ENCODE measurements around the gene SLC39A1.
A peak's percentile ranks its signal among the peaks of the same experiment; 100 is the strongest.

The SLC39A1 gene

GRCh38 chr1:153973525-153973924, 10.2 kb upstream of the SLC39A1 start:
- DNase-seq, result no peak

DNA sequence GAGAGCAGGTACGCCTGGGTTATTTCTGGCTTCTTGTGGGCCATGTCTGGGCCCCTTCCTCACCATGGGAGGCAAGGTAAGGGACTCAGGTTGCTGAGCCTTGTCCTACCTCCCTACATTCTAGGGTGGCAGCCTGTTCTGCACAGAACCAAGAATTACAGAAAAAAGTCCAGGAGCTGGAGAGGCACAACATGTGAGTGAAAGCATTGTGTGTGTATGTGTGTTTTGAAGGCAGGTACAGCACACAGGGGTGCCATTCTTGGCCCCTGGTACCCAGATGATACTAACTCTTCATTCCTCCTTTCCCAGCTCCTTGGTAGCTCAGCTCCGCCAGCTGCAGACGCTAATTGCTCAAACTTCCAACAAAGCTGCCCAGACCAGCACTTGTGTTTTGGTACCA, 9.7 kb upstream of the SLC39A1 start:
- no peak for DNase-seq

DNA sequence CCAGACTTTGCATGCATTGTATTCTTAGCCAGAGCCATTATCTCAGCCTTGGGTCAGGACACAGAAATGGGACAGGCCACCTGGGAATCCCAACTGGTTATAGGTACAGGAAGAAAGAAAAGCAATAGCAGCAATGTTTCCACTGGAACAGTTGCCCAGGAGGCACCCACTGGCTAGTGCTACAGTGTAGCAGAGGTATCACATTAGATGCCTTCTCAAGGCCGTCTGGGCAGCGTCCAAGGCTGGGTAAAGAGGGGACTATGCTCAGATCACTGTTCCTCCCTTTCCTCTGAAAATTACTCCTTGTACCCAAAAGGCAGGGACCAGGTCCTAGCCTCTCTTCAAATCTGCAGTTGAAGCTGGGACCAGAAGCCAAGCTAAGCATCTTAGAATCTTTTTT, 7.0 kb upstream of the SLC39A1 start:
- DNase-seq, result no peak

DNA sequence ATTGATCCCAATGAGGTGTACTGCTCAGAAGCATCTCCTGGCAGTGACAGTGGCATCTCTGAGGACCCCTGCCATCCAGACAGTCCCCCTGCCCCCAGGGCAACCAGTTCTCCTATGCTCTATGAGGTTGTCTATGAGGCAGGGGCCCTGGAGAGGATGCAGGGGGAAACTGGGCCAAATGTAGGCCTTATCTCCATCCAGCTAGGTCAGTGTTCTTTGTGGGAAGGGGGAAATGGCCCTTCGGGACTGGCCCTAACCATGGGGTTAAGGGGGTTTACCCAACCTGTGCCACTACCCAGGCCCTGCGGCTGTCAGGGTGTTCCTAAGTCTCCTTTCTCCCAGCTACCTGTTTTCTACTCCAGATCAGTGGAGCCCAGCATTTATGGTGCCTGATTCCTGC, 5.6 kb upstream of the SLC39A1 start:
- DNase-seq, result no peak

- no peak for DNase-seq
These were observed 5.1 kb upstream of the SLC39A1 start for GRCh38 chr1:153968408-153968807.

DNA sequence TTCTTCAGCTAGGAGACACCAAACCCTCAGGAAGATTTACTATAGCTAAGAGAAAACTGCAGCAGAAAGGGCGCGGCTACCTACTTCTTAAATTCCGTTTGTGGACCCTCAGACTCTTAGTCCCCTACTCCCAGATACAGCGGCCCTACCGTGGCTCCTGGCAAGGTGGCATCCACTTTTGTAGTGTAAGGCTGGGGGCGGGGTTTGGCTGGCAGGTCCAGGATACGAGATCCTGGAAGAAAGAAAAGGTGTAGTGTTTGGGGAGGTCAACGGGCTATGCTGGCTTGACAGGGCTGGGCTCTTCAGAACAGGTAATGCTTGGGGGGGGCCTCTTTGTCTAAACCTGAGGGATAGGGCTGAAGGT, 4.6 kb upstream of the SLC39A1 start:
- no peak for DNase-seq

- peak; percentile 67 to 71 for DNase-seq
These were observed 4.0 kb upstream of the SLC39A1 start, which contains the start of gene CREB3L4 for GRCh38 chr1:153967107-153967999. Gene CREB3L4, plus strand, starts transcription at chr1:153967902. Its CDS starts 624 bp downstream, at chr1:153968526.

GRCh38 chr1:153963850-153964331, 554 bp upstream of the SLC39A1 start:
- no peak for DNase-seq

- no peak for DNase-seq
These were observed 978 bp downstream of the SLC39A1 start for GRCh38 chr1:153962088-153963029.

- DNase-seq, result no peak
These were observed 1.9 kb downstream of the SLC39A1 start for GRCh38 chr1:153961421-153961820.

GRCh38 chr1:153960206-153960605, 3.1 kb downstream of the SLC39A1 start:
- no peak for DNase-seq

DNA sequence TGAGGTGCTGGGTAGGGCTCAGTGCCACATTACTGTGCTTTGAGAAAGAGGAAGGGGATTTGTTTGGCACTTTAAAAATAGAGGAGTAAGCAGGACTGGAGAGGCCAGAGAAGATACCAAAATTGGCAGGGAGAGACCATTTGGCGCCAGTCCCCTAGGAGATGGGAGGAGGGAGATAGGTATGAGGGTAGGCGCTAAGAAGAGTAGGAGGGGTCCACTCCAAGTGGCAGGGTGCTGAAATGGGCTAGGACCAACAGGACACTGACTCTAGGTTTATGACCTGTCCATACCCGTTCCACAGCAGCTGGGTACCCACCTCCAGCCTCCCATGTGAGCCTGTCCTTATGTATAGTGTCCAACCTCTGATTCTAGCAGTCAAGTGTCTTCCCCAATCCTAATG, 3.9 kb downstream of the SLC39A1 start:
- no peak for DNase-seq

DNA sequence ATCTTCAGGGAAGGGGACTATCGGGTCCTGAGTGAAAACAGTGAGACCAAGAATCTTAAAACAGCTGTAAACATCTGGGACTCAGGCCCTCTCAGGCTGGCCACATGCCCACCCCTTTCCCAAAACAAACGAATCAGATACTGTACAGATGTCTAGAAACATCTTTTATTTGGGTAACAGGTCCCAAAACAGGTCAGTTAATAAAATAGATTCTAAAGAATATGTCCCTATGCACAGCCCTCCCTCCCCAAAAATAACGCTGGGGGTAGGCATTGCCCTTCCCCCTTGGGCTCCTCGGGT, 4.4 kb downstream of the SLC39A1 start:
- no peak for DNase-seq

- peak; percentile 94 to 96 for DNase-seq
These were observed 5.0 kb downstream of the SLC39A1 start, which contains the start of gene CRTC2 for GRCh38 chr1:153958111-153958960. Gene CRTC2, minus strand, starts transcription at chr1:153958612. Its CDS starts 115 bp downstream, at chr1:153958497.

DNA sequence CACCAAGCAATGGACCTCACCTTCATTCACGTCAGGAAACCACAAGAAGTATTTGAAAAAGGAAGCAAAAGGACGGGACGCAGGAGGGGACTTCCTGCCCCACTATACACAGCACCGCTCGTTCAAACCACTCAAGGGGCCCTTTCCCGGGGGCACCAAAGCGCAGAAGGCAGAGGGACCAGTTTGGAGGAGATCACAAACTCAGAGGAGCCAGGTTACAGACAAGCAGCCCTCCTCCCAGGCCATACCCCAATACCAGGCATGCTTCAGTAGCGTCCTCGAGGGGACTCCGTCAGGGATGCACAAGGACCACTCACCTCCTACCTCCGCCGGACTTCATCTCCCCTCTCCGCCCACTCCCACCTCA, 5.6 kb downstream of the SLC39A1 start:
- peak in 1 of 2 donors; percentile 29 for DNase-seq

- no peak for DNase-seq
These were observed 6.2 kb downstream of the SLC39A1 start for GRCh38 chr1:153956997-153957715.

- no peak for DNase-seq
These were observed 8.5 kb downstream of the SLC39A1 start for GRCh38 chr1:153954826-153955225.

DNA sequence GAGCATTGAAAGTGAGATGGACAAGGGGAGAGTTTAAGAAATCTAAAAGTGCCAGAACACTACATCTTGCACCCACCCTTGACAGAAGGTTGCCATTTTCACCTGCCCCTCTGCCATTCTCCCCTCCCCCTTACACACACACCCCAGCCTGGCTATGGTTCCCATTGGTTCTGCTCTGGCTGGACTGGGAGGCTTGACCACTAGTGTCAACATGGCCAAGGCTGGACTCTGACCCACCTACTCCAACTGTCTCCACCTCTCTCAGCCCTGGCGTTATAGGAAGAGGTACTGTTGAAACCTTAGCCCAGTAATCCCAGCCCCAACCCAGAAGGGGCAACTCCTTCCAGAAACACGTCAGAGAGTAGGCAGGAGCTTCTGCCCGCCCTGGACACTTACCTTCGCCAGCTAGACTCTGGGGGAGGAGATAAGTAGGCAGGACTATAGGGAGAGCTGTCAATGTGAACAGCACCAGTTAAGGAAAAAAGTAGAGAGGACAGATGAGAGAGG, 9.4 kb downstream of the SLC39A1 start:
- no peak for DNase-seq

DNA sequence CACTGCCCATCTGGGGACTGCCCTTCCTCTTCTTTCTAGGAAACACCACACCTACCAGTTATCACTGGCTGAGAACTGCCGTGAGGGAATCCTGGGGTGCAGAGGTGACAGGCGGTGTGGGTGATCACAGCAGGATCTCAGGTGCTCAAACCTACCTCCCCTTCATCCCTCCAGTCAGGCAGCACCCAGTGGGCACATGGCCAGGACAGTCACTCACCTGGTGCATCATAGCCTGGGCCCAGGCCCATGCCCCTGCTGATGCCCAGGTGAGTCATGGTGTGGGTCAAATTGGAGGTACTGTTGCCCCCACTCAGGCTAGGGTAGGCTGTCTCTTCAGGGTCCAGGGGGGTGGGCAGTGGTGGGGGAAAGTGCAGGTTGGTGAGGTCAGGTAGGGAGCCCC, 11.5 kb downstream of the SLC39A1 start:
- DNase-seq, result no peak

GRCh38 chr1:153951183-153951582, 12.2 kb downstream of the SLC39A1 start:
- DNase-seq, result no peak

DNA sequence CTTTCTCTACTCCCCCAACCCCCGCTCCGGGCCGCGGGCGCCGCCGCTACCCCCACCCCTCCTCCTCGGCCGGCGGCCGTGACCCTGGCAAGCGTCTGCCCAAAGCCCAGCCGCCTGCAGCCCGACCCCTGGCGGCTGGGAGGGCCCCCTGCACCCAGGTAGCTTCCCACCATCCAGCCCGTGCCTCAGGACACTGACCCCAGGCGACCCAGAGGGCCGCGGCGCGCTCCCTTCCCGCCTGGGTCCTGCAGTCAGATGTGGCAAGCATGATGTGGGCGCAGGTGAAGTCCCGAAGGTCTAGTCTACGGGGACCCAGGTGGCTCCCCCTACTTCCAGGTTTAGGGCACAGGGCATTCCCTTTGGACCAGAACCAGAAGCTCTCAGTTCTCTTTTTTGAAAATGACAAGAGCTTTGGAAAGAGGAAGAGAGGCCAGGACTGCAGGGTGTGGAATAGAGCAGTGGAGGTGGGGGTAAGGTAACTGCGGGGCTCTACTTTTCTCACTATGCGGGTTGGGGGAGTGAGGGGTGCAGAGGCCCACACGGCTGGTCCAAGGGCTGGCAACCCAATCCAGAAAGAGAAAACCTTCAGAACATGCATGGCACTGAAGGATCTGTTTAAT, 16.6 kb downstream of the SLC39A1 start, which contains the start of gene DENND4B:
Gene DENND4B (minus strand): TSS at position 97 of the 620 bp plus-strand sequence. CDS start 2,344 bp downstream, outside the sequence.
- peak; percentile 63 to 69 for DNase-seq

Data from stimulated activated CD4-positive, alpha-beta T cell treated with anti-CD3 and anti-CD28 coated beads, Interleukin-2, amount 100 ng/mL, for 48 hours (primary cell).